Activated CD8-positive, alpha-beta memory T cell treated with anti-CD3 and anti-CD28 coated beads, Interleukin-2, amount 50 U/mL, for 24 hours (primary cell): Measurements from ENCODE around the gene CFAP97D2.

Source experiments
- DNase-seq: peaks from one replicate; pipeline ENCODE4 v3.0.0-alpha.2; 2020; ENCODE audit errors: extremely low read depth

CFAP97D2 gene

GRCh38 chr13:114268344-114269280, 89.6 kb downstream of the CFAP97D2 start:
- no peak for DNase-seq

- no peak for DNase-seq
Measured at GRCh38 chr13:114269281-114269770, 90.3 kb downstream of the CFAP97D2 start.
